GM18502 (cell line): ENCODE data around the gene SLC27A2.
A peak's percentile ranks its signal among the peaks of the same experiment; 100 is the strongest.
"Not testable (repeated sequence)": the region's sequence is repeated elsewhere in the genome, so short reads cannot be mapped to it uniquely, and the experiment has no call there.

Experiments
- ATAC-seq: cut with Tn5 transposase; IDR thresholded peaks from one replicate; pipeline ENCODE4 v1.9.1; 2021; ENCODE audit warnings: mild to moderate bottlenecking; ENCODE audit not compliant: unreplicated experiment, poor library complexity

The SLC27A2 gene

GRCh38 chr15:50162969-50163718 lies 18.9 kb upstream of the SLC27A2 start:
- peak; percentile 52 for ATAC-seq

GRCh38 chr15:50163719-50164410 lies 18.1 kb upstream of the SLC27A2 start:
- ATAC-seq: peak; percentile 12

GRCh38 chr15:50164458-50164857 lies 17.5 kb upstream of the SLC27A2 start:
- ATAC-seq: no peak

- no peak for ATAC-seq
Measured at GRCh38 chr15:50166216-50166615, 15.8 kb upstream of the SLC27A2 start.

GRCh38 chr15:50167110-50167509 lies 14.9 kb upstream of the SLC27A2 start:
- ATAC-seq: no peak

GRCh38 chr15:50168379-50168778 lies 13.6 kb upstream of the SLC27A2 start:
- no peak for ATAC-seq

- no peak for ATAC-seq
Measured at GRCh38 chr15:50168783-50169411, 13.1 kb upstream of the SLC27A2 start.

DNA sequence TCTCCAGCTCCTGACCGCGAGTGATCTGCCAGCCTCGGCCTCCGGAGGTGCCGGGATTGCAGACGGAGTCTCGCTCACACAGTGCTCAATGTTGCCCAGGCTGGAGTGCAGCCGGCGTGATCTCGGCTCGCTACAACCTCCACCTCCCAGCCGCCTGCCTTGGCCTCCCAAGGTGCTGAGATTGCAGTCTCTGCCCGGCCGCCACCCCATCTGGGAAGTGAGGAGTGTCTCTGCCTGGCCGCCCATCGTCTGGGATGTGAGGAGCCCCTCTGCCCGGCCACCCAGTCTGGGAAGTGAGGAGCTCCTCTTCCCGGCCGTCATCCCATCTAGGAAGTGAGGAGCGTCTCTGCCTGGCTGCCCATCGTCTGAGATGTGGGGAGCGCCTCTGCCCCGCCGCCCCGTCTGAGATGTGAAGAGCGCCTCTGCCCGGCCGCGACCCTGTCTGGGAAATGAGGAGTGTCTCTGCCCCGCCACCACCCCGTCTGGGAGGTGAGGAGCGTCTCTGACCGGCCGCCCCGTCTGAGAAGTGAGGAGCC lies 9.6 kb upstream of the SLC27A2 start:
- not testable (repeated sequence) for ATAC-seq

GRCh38 chr15:50176869-50177268 lies 5.1 kb upstream of the SLC27A2 start:
- ATAC-seq: no peak

- no peak for ATAC-seq
Measured at GRCh38 chr15:50180091-50180490, 1.9 kb upstream of the SLC27A2 start.

- no peak for ATAC-seq
Measured at GRCh38 chr15:50180582-50180981, 1.4 kb upstream of the SLC27A2 start.

DNA sequence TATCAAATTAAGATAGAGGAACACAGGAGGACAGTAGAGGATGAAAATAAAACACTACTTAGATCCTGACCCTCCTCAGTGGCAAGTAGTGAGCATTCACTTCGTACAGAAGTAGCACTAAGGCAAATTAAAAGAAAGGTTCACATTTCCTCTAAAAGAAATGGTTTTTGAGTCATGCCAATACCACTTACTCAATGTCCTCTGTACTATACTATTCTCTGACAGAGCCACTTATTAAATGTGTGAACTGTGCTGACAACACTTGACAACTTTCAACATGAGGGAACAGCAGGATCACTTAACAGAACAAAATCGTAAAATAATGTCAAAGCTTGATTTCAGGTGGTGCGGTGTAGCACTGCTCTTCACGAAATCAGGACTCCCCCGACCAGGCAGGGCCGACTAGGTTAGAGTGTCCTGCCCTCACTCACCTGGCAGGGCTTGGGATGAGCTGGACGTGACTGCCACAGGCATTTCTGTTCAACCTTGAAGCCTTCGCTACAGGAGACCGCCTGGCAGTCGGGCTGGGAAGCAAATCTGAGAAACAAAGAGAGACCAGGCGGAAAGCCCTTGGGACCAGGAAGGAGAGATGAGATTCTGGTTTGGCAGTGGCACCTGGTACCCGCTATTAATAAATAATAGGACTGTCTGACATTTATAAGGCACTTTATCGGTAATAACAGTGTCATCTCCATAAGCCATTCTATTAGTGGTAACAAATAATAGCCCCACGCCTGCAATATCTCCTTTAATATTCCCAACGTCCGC lies 611 bp upstream of the SLC27A2 start:
- no peak for ATAC-seq

DNA sequence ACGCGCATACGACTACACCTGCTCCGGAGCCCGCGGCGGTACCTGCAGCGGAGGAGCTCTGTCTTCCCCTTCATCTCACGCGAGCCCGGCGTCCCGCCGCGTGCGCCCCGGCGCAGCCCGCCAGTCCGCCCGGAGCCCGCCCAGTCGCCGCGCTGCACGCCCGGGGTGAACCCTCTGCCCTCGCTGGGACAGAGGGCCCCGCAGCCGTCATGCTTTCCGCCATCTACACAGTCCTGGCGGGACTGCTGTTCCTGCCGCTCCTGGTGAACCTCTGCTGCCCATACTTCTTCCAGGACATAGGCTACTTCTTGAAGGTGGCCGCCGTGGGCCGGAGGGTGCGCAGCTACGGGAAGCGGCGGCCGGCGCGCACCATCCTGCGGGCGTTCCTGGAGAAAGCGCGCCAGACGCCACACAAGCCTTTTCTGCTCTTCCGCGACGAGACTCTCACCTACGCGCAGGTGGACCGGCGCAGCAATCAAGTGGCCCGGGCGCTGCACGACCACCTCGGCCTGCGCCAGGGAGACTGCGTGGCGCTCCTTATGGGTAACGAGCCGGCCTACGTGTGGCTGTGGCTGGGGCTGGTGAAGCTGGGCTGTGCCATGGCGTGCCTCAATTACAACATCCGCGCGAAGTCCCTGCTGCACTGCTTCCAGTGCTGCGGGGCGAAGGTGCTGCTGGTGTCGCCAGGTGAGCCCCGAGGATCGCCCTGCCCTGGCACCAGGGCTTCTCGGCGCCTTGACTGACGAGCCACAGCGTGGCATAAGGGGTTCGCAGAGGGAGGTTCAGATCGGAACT lies 420 bp downstream of the SLC27A2 start:
- ATAC-seq: peak; percentile 53

DNA sequence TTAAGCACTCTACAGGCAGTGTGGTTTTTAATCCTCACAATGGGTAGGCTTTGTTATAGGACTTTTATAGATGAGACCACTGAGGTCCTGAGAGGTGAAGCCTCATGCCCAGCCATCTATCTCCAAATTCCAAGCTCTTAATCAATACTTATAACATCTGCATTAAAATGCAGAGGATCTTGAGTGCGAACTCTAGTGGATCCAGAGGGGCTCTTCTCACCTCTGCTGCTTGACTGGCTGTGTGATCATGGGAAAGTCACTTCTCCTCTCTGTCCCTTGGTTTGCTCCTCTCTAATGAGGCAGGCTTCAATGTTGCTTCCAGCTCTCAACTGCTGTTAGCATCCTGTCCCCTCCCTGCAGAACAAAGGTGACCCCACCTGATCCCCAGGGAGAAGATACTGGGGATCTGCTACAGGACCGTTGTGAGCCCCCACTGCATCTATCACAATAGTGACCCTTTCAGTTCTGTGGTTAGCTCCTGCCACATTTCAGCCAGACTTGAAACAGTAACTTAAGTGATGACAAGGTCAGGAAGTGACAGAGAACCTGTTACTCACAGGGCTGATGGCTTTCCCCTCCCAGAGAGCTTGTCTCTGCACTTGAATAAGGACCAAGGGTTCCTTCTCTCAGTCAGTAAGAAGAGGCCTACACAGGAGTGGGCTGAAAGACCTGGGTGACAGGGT lies 1.3 kb downstream of the SLC27A2 start:
- ATAC-seq: no peak

- ATAC-seq: no peak
Measured at GRCh38 chr15:50184863-50185504, 3.0 kb downstream of the SLC27A2 start.

- no peak for ATAC-seq
Measured at GRCh38 chr15:50186090-50186489, 4.1 kb downstream of the SLC27A2 start.

DNA sequence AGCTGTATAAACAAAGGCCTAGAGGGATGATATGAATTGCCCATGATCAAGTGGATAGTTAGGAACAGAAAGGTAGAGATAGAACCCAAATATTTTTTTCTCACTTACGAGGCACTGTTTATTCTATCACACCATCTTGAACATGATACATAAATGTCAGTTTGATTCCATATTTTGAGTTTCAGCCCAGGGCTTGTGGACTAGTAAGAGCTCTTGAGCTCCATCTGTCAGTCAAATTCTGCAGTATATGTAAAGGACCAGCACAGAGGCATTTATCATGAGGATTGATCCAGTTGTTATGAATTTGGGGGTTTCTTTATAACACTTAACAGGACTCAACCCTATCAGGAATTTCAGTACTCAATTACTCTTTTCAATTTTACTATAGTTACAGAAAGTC lies 4.8 kb downstream of the SLC27A2 start:
- ATAC-seq: no peak

DNA sequence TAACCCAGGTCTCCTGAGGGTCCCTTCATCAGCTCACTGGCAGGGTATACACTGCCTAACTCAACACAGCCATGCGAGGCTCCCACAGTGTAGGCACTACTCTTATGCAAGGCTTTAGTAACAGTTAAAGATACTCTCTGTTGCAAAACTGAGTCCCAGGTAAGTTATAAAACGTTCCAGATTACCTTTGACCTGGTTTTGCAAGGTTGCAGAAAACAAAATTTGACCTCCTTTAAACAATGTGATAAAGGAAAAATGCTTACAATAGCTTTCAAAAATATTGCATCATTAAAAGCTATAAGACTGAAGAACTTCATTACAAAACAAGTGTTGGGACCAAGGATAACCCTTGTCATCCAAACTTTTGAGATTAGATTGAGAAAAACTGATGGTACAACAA lies 5.5 kb downstream of the SLC27A2 start:
- no peak for ATAC-seq

GRCh38 chr15:50187997-50188396 lies 6.0 kb downstream of the SLC27A2 start:
- ATAC-seq: no peak
